Kidney glomerular epithelial cell (primary cell): ENCODE results near the gene NFIX.

Source experiments
- DNase-seq: peaks from one replicate; lab custom pipeline; 2025; lab: John Stamatoyannopoulos, UW

The NFIX gene

DNA sequence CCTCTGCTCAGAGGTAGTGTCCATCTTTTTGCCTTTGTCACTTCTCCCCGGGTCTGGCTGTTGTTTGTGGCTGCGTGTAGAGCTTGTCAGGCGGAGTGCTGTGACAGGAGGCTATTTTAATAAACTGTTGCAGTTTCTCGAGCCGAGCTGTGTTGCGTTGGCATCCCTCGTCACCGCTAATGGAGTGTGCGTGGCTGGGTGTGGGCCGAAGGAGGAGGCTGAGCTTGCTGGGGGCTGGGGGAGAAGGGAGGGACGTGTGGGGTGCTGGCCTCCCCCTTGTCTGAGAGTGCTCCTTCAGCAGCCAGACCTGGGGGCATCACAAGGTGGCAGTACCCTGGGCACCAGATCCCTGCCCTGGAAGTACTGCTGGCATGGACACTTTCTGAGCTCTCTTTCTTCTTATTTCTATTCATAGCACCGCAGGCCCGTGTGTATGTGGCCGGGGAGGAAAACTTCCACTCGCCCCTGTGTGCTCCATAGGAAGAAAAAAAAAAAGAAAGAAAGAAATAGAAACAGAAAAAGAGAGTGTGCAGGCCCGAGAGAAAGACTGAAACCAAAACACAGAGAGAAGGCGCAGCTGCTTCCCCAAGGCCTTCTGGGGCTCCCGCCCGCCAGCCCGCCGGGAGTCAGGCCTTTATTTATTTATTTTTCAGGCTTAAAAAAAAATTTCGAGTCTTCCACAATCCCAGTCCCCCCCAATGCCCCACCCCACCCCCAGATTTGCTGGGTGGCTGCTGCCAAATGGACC is 27.0 kb downstream of the NFIX start:
- DNase-seq = no peak

GRCh38 chr19:13022859-13023636 is 27.8 kb downstream of the NFIX start:
- peak; percentile 14 for DNase-seq

DNA sequence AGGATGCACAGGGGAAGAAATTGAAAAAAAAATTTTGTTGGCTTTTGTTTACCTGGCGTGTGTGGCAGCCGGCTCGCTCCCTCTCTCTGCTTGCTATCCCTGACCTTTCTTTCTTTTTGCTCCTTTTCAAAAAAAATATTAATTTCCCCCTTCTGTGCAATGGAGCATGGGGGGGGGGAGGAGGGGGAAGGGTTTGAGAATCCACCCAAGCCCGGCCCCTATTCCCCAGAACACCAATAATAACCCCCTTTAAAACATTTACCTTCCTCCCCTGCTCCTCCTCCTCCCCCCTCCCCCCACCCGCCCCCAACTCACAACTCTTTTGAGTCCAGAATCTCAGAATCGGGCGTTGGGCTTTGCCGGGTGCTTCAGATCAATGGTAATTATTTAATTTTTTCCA is 28.4 kb downstream of the NFIX start:
- no peak for DNase-seq

- DNase-seq = no peak
Observed at GRCh38 chr19:13024126-13024950, 29.1 kb downstream of the NFIX start.

DNA sequence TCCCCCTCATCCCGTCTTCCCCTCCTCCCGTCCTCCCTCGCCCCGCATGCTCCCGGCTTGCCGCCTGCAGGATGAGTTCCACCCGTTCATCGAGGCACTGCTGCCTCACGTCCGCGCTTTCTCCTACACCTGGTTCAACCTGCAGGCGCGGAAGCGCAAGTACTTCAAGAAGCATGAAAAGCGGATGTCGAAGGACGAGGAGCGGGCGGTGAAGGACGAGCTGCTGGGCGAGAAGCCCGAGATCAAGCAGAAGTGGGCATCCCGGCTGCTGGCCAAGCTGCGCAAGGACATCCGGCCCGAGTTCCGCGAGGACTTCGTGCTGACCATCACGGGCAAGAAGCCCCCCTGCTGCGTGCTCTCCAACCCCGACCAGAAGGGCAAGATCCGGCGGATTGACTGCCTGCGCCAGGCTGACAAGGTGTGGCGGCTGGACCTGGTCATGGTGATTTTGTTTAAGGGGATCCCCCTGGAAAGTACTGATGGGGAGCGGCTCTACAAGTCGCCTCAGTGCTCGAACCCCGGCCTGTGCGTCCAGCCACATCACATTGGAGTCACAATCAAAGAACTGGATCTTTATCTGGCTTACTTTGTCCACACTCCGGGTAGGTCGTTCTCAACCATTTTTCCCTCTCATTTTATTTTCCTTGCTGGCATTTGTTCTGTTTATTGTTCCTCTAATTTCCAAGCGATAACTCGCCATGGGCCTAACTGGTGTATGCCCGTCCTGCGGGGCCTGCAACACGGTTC is 29.8 kb downstream of the NFIX start:
- no peak for DNase-seq

DNA sequence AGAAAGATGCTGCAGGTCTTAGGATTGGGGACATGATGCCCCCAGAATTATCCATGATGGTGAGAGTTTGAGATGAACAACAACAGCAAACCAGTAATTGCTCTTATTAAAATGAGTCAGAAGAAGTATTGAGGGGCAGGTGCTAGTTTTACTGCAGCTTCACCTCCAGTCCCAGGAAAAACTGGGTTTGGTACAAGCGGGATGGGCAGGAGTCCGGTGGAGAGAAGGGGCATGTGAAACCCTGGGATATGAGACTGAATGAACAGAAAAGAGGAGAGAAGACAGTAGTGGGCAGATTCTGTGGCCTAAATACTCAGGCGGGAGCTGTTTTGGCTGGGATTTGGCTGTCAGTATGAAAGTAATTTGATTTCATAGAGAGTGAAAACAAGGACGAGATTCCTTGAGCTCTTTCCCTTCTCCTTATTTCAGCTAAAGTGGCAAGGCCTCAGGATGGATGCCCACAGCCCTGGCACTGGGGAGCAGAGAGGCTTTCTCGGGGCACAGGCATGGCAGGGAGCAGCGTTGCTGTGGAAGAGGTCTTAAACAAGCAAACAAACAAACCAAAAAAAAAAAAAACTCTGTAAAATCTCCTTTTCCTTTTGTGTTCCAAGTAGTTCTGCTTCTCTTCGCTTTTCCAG is 30.7 kb downstream of the NFIX start:
- no peak for DNase-seq

DNA sequence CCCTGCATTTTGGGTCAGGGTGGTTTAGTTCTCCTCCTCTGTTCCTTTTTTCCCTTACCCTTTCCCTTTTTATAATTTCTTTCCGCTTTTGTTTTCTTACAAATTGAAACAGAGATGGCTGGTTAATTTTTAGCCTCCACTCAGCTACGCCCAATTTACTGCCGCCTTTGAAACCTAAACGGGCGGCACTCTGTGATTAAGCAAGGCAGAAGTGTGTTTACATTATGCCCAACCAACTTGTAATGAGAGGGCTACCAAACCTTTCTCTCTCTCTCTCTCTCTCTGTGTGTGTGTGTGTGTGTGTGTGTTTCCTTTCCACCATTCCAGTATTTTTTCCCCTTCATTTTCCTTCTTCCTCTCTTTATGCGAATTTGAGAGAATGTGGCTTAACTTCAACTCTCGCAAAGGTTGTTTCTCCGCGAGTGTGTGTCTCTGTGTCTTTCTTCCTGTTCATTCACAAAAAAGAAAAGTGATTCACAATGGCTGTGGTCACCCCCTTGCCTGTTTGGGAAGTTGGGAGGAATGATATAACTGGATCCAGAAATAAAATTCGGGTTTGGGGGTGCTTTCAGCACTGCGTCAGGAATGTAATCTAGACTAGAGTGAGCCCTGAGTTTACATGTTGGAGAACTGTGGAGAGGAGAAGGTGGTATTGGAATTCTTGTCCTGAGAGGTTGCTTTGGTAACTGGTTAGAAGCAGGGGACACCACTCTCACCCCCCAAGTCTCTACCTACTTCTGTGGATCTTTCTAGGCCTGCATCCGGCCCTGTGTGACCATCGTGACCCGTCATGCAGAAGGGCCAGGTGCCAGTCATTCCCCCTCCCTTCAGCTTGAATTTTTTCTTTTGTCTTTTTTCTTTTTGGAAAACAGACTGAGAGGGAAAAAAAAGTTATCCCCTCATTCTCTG is 31.4 kb downstream of the NFIX start:
- DNase-seq = peak; percentile 66

DNA sequence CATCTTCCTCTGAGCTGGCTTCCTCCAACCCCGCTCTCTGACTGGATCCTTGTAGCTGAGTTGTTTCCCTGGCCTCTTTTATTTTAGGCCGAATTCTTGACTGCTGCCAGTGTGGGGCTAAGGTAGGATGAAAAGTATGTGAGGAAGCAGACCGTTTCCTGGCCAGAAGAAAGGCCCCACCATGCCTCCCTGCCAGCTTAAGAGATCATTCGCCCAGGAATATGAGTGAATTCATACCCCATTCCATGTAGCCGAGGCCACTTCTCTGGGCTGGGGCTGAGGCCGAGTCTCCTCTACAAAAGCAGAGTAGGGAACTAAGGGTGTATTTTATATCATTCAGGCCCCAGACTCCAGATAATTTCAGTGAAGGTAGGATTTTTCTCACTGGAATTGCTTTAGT is 32.3 kb downstream of the NFIX start:
- no peak for DNase-seq

GRCh38 chr19:13028027-13028426 is 32.8 kb downstream of the NFIX start:
- no peak for DNase-seq

GRCh38 chr19:13029301-13029880 is 34.1 kb downstream of the NFIX start:
- DNase-seq = no peak

GRCh38 chr19:13029893-13030292 is 34.6 kb downstream of the NFIX start:
- DNase-seq = no peak

DNA sequence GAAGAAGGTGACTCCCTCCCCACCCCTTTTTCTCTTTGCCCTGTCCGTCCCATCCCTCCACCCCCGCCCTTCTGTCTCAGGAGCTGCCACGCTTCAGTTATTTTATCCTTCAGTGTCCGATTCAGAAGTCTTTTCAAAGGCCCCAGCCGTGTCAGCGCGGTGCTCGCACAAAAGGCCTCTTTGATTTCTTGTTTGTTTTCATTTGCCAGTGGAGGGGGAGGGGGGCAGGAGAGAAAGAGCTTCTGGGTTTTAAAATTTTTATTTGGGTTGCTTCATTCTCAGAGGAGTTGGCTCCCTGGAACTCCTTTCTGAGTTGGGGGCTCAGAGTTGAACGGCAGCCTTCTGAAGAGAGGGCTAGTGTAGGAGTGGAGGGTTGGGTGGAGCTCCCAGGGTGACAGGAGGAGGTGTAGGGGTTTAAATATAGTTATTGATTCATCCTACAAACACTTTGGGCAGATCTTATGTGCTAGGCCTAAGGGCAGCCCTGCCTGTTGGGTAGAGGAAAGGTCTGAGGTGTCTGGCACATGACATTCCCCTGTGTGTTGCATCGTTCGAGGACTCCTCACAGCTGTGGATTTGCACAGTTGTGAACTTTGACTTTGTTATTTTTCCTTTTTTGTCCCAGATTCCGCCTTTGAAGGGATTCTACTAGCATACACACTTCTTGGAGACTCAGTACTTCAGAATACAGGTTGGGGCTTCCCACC is 36.8 kb downstream of the NFIX start:
- peak; percentile 81 for DNase-seq

- DNase-seq = no peak
Observed at GRCh38 chr19:13032837-13033236, 37.6 kb downstream of the NFIX start.

- no peak for DNase-seq
Observed at GRCh38 chr19:13033244-13033643, 38.0 kb downstream of the NFIX start.

DNA sequence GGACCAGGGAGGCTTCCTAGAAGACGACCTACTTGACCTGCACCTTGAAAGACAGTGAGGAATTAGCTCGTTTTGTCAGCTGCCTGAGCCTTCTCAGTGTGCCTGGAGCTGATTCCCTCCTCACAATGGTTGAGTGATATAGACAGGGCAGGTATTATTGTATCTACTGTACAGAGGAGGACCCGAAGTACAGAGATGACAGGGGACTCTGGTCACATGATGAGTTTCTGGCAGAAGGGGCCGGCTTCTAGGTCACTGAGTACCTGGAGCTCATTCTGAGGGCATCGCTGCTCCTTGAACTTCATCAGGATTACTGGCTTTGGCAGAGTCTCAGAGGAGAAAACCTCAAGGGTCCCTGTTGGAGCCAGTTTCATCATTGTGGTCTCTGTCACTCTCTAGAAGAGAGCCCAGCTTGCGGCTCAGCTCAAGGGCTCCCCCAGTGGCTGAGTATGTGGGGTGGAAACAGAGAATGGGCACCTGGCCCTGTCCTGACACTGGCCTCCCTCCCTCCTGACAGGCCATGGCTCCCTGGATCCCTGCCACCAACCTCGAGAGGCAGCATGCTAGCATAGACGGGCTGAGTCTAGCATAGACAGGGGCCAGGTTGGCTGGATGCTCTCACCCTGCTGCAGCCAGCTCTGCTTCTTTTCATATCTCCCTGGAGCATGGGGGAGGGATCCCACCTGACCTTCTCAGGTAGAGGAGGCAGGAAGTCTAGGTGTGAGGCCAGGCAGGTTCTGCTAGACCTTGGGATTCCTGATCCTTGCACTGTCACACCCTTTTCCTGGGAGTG is 38.7 kb downstream of the NFIX start:
- no peak for DNase-seq

GRCh38 chr19:13034636-13035035 is 39.4 kb downstream of the NFIX start:
- no peak for DNase-seq

DNA sequence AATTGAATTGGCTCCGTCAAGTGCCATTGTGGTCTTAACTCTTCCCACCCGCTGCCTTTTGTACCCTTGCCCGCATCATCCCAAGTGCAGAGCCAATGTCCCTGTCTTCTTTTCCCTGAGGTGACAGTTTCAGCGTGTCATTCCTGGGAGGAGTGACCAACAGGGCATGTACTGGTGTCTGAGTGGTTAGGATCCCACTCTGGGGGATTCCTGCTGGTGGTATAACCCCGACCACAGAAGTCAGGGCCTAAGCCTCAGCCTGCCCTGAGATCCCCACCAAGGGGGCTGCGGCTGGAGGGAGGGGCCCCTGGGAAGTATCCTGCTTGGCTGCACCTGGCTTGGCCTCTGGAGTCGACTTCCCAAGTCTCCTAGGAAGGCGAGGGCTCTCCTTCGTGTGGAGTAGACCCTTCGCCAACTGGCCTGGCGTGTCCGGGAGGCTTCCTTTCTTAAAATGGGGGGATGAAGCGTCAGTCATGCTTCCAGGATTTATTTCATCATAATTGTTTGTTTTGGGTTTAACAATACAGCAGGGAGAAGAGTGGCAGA is 40.6 kb downstream of the NFIX start:
- no peak for DNase-seq

GRCh38 chr19:13036366-13036976 is 41.2 kb downstream of the NFIX start:
- DNase-seq = peak; percentile 54
